Liver (tissue), 9 donors: ENCODE results near the gene SEC62. TPM values are rescaled to one million over a fixed set of nuclear protein-coding genes. Genes with fewer than 3 reads are reported as not detected.

Source experiments
- DNase-seq: peaks from one replicate; pipeline ENCODE4 v3.0.0-alpha.2; 2017; ENCODE audit warnings: low spot score
- H3K27ac ChIP-seq, 2 donors: one replicate each; pipeline ENCODE4 v1.7.0; 2013; ENCODE audit warnings: inconsistent platforms in 2 of 2, low read length in 2 of 2, control low read depth in 1 of 2, low read depth in 1 of 2, mild to moderate bottlenecking in 1 of 2
- H3K27me3 ChIP-seq, 4 donors: one replicate each; pipeline versions ENCODE4 v1.6.1 to v1.7.0; 2013; ENCODE audit warnings: low read length in 3 of 4, inconsistent platforms in 1 of 4, mild to moderate bottlenecking in 1 of 4, moderate library complexity in 1 of 4; ENCODE audit not compliant: control insufficient read depth in 4 of 4, insufficient read depth in 4 of 4
- H3K36me3 ChIP-seq, 4 donors: one replicate each; pipeline versions ENCODE4 v1.6.1 to v1.7.0; 2013; ENCODE audit warnings: low read length in 3 of 4, mild to moderate bottlenecking in 3 of 4, low read depth in 1 of 4, moderate library complexity in 1 of 4; ENCODE audit not compliant: control insufficient read depth in 4 of 4, insufficient read depth in 3 of 4
- H3K4me1 ChIP-seq, 4 donors: one replicate each; pipeline versions ENCODE4 v1.6.1 to v1.7.0; 2013; ENCODE audit warnings: low read length in 3 of 4, mild to moderate bottlenecking in 3 of 4, moderate library complexity in 1 of 4; ENCODE audit not compliant: control insufficient read depth in 4 of 4, insufficient read depth in 4 of 4
- H3K4me3 ChIP-seq, 3 donors: one replicate each; pipeline versions ENCODE4 v1.6.1 to v1.7.0; 2013; ENCODE audit warnings: low read length in 3 of 3, control low read depth in 1 of 3, low read depth in 1 of 3, mild to moderate bottlenecking in 1 of 3
- H3K9ac ChIP-seq, 2 donors: one replicate each; pipeline ENCODE4 v1.7.0; 2013; ENCODE audit warnings: low read length in 2 of 2, mild to moderate bottlenecking in 2 of 2, moderate library complexity in 2 of 2, control low read depth in 1 of 2, low read depth in 1 of 2
- H3K9me3 ChIP-seq, 4 donors: one replicate each; pipeline versions ENCODE4 v1.6.1 to v1.7.0; 2013; ENCODE audit warnings: low read length in 3 of 4; ENCODE audit not compliant: control insufficient read depth in 4 of 4
- ATF3 ChIP-seq: IDR thresholded peaks from 2 replicates; pipeline ENCODE4 v1.6.1; 2016; ENCODE audit warnings: antibody characterized with exemption
- CTCF ChIP-seq: fragments of 150-350 bp; IDR thresholded peaks from 2 replicates; pipeline ENCODE4 v1.5.1; 2017; ENCODE audit warnings: improper control_type of control experiment, low read depth, low read length; ENCODE audit not compliant: missing input control
- EGR1 ChIP-seq, 2 donors: IDR thresholded peaks; 2 replicates each; pipeline ENCODE4 v1.6.1; 2016 to 2018; ENCODE audit warnings: antibody characterized with exemption in 2 of 2, low read depth in 2 of 2
- FOXA1 ChIP-seq: IDR thresholded peaks from 2 replicates; pipeline ENCODE4 v1.6.1; 2016; ENCODE audit warnings: antibody characterized with exemption
- FOXA2 ChIP-seq: IDR thresholded peaks from 2 replicates; pipeline ENCODE4 v1.6.1; 2016; ENCODE audit warnings: antibody characterized with exemption
- GABPA ChIP-seq, 2 donors: IDR thresholded peaks in 1 of 2; conservative IDR thresholded peaks in 1 of 2; 2 replicates each; pipeline ENCODE4 v1.6.1; 2016; ENCODE audit warnings: antibody characterized with exemption in 2 of 2, mild to moderate bottlenecking in 1 of 2, moderate library complexity in 1 of 2
- HNF4A ChIP-seq, 2 donors: conservative IDR thresholded peaks; 2 replicates each; pipeline ENCODE4 v1.6.1; 2016; ENCODE audit warnings: antibody characterized with exemption in 2 of 2, mild to moderate bottlenecking in 2 of 2
- HNF4G ChIP-seq: IDR thresholded peaks from 2 replicates; pipeline ENCODE4 v1.6.1; 2016; ENCODE audit warnings: antibody characterized with exemption
- JUND ChIP-seq, 2 donors: IDR thresholded peaks; 2 replicates each; pipeline ENCODE4 v1.6.1; 2016; ENCODE audit warnings: antibody characterized with exemption in 2 of 2
- MAX ChIP-seq: IDR thresholded peaks from 2 replicates; pipeline ENCODE4 v1.6.1; 2016; ENCODE audit warnings: antibody characterized with exemption
- NR2F2 ChIP-seq: IDR thresholded peaks from 2 replicates; pipeline ENCODE4 v1.6.1; 2016; ENCODE audit warnings: antibody characterized with exemption
- RAD21 ChIP-seq, 2 donors: IDR thresholded peaks; 2 replicates each; pipeline ENCODE4 v1.6.1; 2016; ENCODE audit warnings: antibody characterized with exemption in 2 of 2, mild to moderate bottlenecking in 2 of 2
- REST ChIP-seq: IDR thresholded peaks from 2 replicates; pipeline ENCODE4 v1.6.1; 2016; ENCODE audit warnings: antibody characterized with exemption, mild to moderate bottlenecking
- SP1 ChIP-seq: IDR thresholded peaks from 2 replicates; pipeline ENCODE4 v1.6.1; 2018; ENCODE audit warnings: antibody characterized with exemption, mild to moderate bottlenecking
- TAF1 ChIP-seq: conservative IDR thresholded peaks from 2 replicates; pipeline ENCODE4 v1.6.1; 2016; ENCODE audit warnings: antibody characterized with exemption, mild to moderate bottlenecking
- YY1 ChIP-seq: IDR thresholded peaks from 2 replicates; pipeline ENCODE4 v1.6.1; 2016; ENCODE audit warnings: antibody characterized with exemption, mild to moderate bottlenecking
- ZBTB33 ChIP-seq: IDR thresholded peaks from 2 replicates; pipeline ENCODE4 v1.6.1; 2016; ENCODE audit warnings: antibody characterized with exemption
- WGBS: extraction: QIAGEN DNeasy Blood & Tissue Kit; methylation state at CpG from one replicate; pipeline ENCODE4 v1.1.7; 2013; 5-methylcytosine and 5-hydroxymethylcytosine counted together
- polyA plus RNA-seq, 2 donors: library from polyadenylated mRNA; stranded (reverse) in 1 of 2; unstranded in 1 of 2; fragments of 200-250 nt in 1 of 2; fragments of >200 nt in 1 of 2; fragmentation: Nextera tagmentation in 1 of 2; extraction: Ambion mirVana in 1 of 2; gene quantifications; one replicate each; pipeline versions ENCODE4 v1.2.1 to v1.2.3, GENCODE V29; 2013 to 2015
- total RNA-seq, 2 donors: library from RNA; depleted of rRNA; stranded (reverse); fragments of >200 nt; gene quantifications; one replicate each; pipeline ENCODE4 v1.2.3, GENCODE V29; 2014
- donor health status: healthy.
- donor health status: healthy.
- donor health status: healthy.
- donor health status: healthy.
- donor health status: healthy.

SEC62 gene
- total and polyA plus RNA-seq, 4 donors = 40.1 to 200 (median 63.3) TPM

- WGBS = 69% methylated on average over 5 of the region's 5 CpGs
- H3K36me3 ChIP-seq = no peaks in the 10 kb centered on the region
- peaks cover 0 to 4% (median 2%) of the 10 kb centered on the region in 4 donors for H3K4me1 ChIP-seq
- H3K9me3 ChIP-seq = no peaks in the 10 kb centered on the region
- no peak overlapping the region for H3K27ac ChIP-seq
- H3K4me3 ChIP-seq = no peak overlapping the region
- H3K27me3 ChIP-seq = peaks cover 0 to 2% (median 0%) of the 10 kb centered on the region in 4 donors
- DNase-seq = no peak
- H3K9ac ChIP-seq = no peak overlapping the region
- TF ChIP-seq YY1 = no peak
- no peak for TF ChIP-seq ZBTB33
- TF ChIP-seq REST = no peak
- no peak for TF ChIP-seq HNF4G
- no peak for TF ChIP-seq FOXA1
- TF ChIP-seq NR2F2 = no peak
- no peak for TF ChIP-seq MAX
- TF ChIP-seq CTCF = no peak
- no peak for TF ChIP-seq EGR1 (IDR thresholded peaks at IDR 0.05; ENCODE audit: low read depth in 2 of 2)
- TF ChIP-seq HNF4A (conservative IDR thresholded peaks at IDR 0.05) = no peak
- no peak for TF ChIP-seq SP1
- TF ChIP-seq FOXA2 = no peak
- TF ChIP-seq GABPA (IDR thresholded peaks at IDR 0.05 in 1 of 2, conservative IDR thresholded peaks at IDR 0.05 in 1 of 2) = no peak
- no peak for TF ChIP-seq TAF1
Measured at GRCh38 chr3:170046269-170047132, 79.9 kb downstream of the SEC62 start.

- Histone ChIP-seq H3K4me3 (no peak overlapping the region), H3K9ac (no peak overlapping the region), H3K27ac (no peak overlapping the region), H3K4me1 (peaks cover 0 to 4% (median 2%) of the 10 kb centered on the region in 4 donors), H3K36me3 (no peaks in the 10 kb centered on the region), H3K27me3 (peaks cover 0 to 2% (median 0%) of the 10 kb centered on the region in 4 donors), H3K9me3 (no peaks in the 10 kb centered on the region)
- TF ChIP-seq EGR1 (IDR thresholded peaks at IDR 0.05; ENCODE audit: low read depth in 2 of 2) (no peak), JUND (IDR thresholded peaks at IDR 0.05) (no peak), FOXA2 (no peak), SP1 (no peak), ZBTB33 (no peak), NR2F2 (no peak), ATF3 (no peak), RAD21 (IDR thresholded peaks at IDR 0.05) (no peak), GABPA (IDR thresholded peaks at IDR 0.05 in 1 of 2, conservative IDR thresholded peaks at IDR 0.05 in 1 of 2) (no peak)
- DNase-seq = no peak
- WGBS = 92% methylated on average over 3 of the region's 3 CpGs
Measured at GRCh38 chr3:170047133-170047404, 80.5 kb downstream of the SEC62 start.
